ENCODE results near the gene NR4A3. TPM values are rescaled to one million over a fixed set of nuclear protein-coding genes. Genes with fewer than 3 reads are reported as not detected.

Gene NR4A3
- total and polyA plus RNA-seq, 2 experiments from 2014 or later: 0.10 to 0.17 TPM

DNA sequence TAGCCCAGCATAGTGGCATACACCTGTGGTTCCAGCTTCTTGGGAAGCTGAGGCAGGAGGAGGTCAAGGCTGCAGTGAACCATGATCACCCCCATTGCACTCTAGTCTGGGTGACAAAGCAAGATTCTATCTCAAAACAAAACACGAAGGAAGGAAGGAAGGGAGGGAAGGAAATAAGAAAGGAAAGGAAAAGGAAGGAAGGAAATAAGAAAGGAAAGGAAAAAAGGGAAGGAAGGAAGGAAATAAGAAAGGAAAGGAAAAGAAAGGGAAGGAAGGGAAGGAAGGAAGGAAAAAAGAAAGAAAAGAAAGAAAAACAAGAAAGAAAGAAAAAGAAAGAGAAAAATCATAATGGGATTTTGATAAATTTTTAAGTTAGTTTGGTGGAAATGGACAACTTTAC is 81.7 kb downstream of the NR4A3 start:
- ATAC-seq: no peak
- Histone ChIP-seq H2AFZ (no peak overlapping the region), H3K79me2 (replicated peaks; ENCODE audit: insufficient read depth) (peaks cover 5% of the 10 kb centered on the region; the same call in 1 of the 2 replicates), H3K4me3 (no peak overlapping the region), H3K4me1 (ENCODE audit: insufficient read depth) (peaks cover 18% of the 10 kb centered on the region), H3K4me2 (no peak overlapping the region), H3K9me2 (ENCODE audit: insufficient read depth) (peaks cover 5% of the 10 kb centered on the region; the same call in 1 of the 2 replicates), H3K27me3 (ENCODE audit: insufficient read depth) (no peaks in the 10 kb centered on the region), H3F3A (replicated peaks; ENCODE audit: low read depth) (no peaks in the 10 kb centered on the region), H3K36me3 (ENCODE audit: insufficient read depth) (no peaks in the 10 kb centered on the region), H3K27ac (ENCODE audit: low read depth) (no peak overlapping the region), H4K20me1 (replicated peaks; ENCODE audit: insufficient read depth) (no peaks in the 10 kb centered on the region)
- Mint-ChIP-seq H3K4me1 (peaks cover 18% of the 10 kb centered on the region), H3K36me3 (ENCODE audit: low read depth) (no peaks in the 10 kb centered on the region; the same call in 2 of the 3 replicates), H3K27ac (no peak overlapping the region), H3K9me3 (no peaks in the 10 kb centered on the region), H3K27me3 (ENCODE audit: insufficient read depth, low read depth, poor library complexity) (peaks cover 5% of the 10 kb centered on the region), H3K4me3 (no peak overlapping the region)
- no peak for DNase-seq (ENCODE audit: low spot score)
- TF ChIP-seq EZH2 (IDR thresholded peaks at IDR 0.05; ENCODE audit: low read depth, unreplicated experiment) (no peak), ZNF114 (CRISPR knock-in tag; IDR thresholded peaks at IDR 0.05) (no peak), ZNF331 (CRISPR knock-in tag; IDR thresholded peaks at IDR 0.05; ENCODE audit: low read depth) (no peak), NANOG (IDR thresholded peaks at IDR 0.05; ENCODE audit: borderline replicate concordance) (no peak), CREB1 (CRISPR knock-in tag; IDR thresholded peaks at IDR 0.05; ENCODE audit: low read depth) (no peak), POLR2AphosphoS5 (IDR thresholded peaks at IDR 0.05; ENCODE audit: low read depth) (no peak), JUNB (IDR thresholded peaks at IDR 0.05; ENCODE audit: unreplicated experiment) (no peak)
- TF ChIP-seq, protein P1, sequence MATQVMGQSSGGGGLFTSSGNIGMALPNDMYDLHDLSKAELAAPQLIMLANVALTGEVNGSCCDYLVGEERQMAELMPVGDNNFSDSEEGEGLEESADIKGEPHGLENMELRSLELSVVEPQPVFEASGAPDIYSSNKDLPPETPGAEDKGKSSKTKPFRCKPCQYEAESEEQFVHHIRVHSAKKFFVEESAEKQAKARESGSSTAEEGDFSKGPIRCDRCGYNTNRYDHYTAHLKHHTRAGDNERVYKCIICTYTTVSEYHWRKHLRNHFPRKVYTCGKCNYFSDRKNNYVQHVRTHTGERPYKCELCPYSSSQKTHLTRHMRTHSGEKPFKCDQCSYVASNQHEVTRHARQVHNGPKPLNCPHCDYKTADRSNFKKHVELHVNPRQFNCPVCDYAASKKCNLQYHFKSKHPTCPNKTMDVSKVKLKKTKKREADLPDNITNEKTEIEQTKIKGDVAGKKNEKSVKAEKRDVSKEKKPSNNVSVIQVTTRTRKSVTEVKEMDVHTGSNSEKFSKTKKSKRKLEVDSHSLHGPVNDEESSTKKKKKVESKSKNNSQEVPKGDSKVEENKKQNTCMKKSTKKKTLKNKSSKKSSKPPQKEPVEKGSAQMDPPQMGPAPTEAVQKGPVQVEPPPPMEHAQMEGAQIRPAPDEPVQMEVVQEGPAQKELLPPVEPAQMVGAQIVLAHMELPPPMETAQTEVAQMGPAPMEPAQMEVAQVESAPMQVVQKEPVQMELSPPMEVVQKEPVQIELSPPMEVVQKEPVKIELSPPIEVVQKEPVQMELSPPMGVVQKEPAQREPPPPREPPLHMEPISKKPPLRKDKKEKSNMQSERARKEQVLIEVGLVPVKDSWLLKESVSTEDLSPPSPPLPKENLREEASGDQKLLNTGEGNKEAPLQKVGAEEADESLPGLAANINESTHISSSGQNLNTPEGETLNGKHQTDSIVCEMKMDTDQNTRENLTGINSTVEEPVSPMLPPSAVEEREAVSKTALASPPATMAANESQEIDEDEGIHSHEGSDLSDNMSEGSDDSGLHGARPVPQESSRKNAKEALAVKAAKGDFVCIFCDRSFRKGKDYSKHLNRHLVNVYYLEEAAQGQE (IDR thresholded peaks at IDR 0.05; ENCODE audit: unreplicated experiment): no peak
- TF ChIP-seq, protein P2, sequence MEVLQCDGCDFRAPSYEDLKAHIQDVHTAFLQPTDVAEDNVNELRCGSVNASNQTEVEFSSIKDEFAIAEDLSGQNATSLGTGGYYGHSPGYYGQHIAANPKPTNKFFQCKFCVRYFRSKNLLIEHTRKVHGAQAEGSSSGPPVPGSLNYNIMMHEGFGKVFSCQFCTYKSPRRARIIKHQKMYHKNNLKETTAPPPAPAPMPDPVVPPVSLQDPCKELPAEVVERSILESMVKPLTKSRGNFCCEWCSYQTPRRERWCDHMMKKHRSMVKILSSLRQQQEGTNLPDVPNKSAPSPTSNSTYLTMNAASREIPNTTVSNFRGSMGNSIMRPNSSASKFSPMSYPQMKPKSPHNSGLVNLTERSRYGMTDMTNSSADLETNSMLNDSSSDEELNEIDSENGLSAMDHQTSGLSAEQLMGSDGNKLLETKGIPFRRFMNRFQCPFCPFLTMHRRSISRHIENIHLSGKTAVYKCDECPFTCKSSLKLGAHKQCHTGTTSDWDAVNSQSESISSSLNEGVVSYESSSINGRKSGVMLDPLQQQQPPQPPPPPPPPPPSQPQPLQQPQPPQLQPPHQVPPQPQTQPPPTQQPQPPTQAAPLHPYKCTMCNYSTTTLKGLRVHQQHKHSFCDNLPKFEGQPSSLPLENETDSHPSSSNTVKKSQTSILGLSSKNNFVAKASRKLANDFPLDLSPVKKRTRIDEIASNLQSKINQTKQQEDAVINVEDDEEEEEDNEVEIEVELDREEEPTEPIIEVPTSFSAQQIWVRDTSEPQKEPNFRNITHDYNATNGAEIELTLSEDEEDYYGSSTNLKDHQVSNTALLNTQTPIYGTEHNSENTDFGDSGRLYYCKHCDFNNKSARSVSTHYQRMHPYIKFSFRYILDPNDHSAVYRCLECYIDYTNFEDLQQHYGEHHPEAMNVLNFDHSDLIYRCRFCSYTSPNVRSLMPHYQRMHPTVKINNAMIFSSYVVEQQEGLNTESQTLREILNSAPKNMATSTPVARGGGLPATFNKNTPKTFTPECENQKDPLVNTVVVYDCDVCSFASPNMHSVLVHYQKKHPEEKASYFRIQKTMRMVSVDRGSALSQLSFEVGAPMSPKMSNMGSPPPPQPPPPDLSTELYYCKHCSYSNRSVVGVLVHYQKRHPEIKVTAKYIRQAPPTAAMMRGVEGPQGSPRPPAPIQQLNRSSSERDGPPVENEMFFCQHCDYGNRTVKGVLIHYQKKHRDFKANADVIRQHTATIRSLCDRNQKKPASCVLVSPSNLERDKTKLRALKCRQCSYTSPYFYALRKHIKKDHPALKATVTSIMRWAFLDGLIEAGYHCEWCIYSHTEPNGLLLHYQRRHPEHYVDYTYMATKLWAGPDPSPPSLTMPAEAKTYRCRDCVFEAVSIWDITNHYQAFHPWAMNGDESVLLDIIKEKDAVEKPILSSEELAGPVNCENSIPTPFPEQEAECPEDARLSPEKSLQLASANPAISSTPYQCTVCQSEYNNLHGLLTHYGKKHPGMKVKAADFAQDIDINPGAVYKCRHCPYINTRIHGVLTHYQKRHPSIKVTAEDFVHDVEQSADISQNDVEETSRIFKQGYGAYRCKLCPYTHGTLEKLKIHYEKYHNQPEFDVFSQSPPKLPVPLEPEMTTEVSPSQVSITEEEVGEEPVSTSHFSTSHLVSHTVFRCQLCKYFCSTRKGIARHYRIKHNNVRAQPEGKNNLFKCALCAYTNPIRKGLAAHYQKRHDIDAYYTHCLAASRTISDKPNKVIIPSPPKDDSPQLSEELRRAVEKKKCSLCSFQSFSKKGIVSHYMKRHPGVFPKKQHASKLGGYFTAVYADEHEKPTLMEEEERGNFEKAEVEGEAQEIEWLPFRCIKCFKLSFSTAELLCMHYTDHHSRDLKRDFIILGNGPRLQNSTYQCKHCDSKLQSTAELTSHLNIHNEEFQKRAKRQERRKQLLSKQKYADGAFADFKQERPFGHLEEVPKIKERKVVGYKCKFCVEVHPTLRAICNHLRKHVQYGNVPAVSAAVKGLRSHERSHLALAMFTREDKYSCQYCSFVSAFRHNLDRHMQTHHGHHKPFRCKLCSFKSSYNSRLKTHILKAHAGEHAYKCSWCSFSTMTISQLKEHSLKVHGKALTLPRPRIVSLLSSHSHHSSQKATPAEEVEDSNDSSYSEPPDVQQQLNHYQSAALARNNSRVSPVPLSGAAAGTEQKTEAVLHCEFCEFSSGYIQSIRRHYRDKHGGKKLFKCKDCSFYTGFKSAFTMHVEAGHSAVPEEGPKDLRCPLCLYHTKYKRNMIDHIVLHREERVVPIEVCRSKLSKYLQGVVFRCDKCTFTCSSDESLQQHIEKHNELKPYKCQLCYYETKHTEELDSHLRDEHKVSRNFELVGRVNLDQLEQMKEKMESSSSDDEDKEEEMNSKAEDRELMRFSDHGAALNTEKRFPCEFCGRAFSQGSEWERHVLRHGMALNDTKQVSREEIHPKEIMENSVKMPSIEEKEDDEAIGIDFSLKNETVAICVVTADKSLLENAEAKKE (CRISPR knock-in tag; IDR thresholded peaks at IDR 0.05): no peak
- TF ChIP-seq, protein P3, sequence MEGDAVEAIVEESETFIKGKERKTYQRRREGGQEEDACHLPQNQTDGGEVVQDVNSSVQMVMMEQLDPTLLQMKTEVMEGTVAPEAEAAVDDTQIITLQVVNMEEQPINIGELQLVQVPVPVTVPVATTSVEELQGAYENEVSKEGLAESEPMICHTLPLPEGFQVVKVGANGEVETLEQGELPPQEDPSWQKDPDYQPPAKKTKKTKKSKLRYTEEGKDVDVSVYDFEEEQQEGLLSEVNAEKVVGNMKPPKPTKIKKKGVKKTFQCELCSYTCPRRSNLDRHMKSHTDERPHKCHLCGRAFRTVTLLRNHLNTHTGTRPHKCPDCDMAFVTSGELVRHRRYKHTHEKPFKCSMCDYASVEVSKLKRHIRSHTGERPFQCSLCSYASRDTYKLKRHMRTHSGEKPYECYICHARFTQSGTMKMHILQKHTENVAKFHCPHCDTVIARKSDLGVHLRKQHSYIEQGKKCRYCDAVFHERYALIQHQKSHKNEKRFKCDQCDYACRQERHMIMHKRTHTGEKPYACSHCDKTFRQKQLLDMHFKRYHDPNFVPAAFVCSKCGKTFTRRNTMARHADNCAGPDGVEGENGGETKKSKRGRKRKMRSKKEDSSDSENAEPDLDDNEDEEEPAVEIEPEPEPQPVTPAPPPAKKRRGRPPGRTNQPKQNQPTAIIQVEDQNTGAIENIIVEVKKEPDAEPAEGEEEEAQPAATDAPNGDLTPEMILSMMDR (conservative IDR thresholded peaks at IDR 0.05; ENCODE audit: low read depth in 2 of 2): no peak

Data from GM23338 (cell line).